ENCODE results near the gene SHF. TPM values are rescaled to one million over a fixed set of nuclear protein-coding genes. Genes with fewer than 3 reads are reported as not detected.
A peak's percentile ranks its signal among the peaks of the same experiment; 100 is the strongest.

Gene SHF
- total RNA-seq, 3 donors from 2014 or later = 17.5 to 30.5 (median 19.2) TPM

DNA sequence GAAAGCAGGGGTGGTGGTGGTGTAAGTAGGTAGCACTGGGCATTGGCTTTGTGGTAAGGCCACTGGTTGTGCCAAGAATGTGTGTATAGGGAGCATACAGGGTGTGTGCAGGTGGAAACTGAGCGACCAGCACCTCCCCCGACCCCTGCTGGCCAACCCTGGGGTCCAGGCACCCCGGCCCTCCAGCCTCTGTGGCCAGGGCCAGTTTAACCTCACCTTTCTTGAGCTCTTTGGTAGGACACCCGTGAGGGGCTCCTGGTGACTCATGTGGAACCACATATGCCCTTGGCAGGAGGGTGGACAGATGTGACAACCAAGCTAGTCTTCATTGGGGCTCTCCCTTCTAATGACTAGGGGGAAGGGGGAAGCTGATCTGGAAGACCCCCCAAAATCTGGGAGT, 19.5 kb downstream of the SHF start:
- H3K9me3 Mint-ChIP-seq = no peaks in the 10 kb centered on the region
- H3K27me3 Mint-ChIP-seq (ENCODE audit: low read depth) = no peaks in the 10 kb centered on the region
- no peak for DNase-seq
- ATAC-seq = no peak
- H3K36me3 Mint-ChIP-seq (ENCODE audit: insufficient read depth) = peaks cover 4% of the 10 kb centered on the region
- peaks cover 10% of the 10 kb centered on the region for H3K4me1 Mint-ChIP-seq (ENCODE audit: low read depth)
- no peak overlapping the region for H3K4me3 Mint-ChIP-seq

DNA sequence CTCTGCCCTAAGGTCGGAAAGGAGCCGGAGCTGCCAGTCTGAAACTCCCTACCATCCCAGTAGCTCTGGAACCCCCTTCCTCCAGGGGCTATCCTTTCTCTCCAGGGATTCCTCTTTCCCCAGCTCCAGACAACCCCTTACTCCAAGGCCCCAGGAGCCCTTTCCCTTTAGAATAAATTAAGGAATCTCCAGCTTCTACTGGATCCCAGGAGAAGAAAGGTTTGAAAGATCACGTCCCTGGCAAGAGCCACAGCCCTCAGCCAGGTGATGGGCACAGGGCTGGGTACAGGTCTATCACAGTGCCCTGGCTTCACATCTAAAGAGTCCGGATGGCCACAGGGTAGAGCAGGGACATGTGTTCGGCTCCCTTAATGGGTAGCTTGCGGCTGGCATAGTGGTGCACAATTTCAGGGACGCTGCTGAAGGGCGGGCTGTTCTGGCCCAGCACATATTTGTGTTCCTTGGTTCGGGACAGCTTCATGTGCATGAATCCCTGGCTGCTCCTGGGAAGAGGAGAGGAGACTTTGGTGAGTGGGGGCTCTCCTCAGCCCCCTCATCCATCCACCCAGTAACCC, 20.0 kb downstream of the SHF start:
- ATAC-seq = no peak

GRCh38 chr15:45166834-45167630, 20.7 kb downstream of the SHF start:
- ATAC-seq = peak; percentile 93 to 94
- no peaks in the 10 kb centered on the region for H3K9me3 Mint-ChIP-seq
- H3K27me3 Mint-ChIP-seq (ENCODE audit: low read depth) = no peaks in the 10 kb centered on the region

More for the DNA sequence above, 20.0 kb downstream of the SHF start:
- DNase-seq = no peak
- no peaks in the 10 kb centered on the region for H3K36me3 Mint-ChIP-seq (ENCODE audit: insufficient read depth)
- no peaks in the 10 kb centered on the region for H3K9me3 Mint-ChIP-seq
- H3K4me3 Mint-ChIP-seq = peak overlapping the region; percentile 70
- H3K4me1 Mint-ChIP-seq (ENCODE audit: low read depth) = peaks cover 10% of the 10 kb centered on the region
- H3K27me3 Mint-ChIP-seq (ENCODE audit: low read depth) = no peaks in the 10 kb centered on the region

GRCh38 chr15:45165536-45165935, 22.2 kb downstream of the SHF start:
- H3K27me3 Mint-ChIP-seq (ENCODE audit: low read depth) = no peaks in the 10 kb centered on the region
- H3K36me3 Mint-ChIP-seq (ENCODE audit: insufficient read depth) = peaks cover 1% of the 10 kb centered on the region
- no peaks in the 10 kb centered on the region for H3K9me3 Mint-ChIP-seq
- H3K4me3 Mint-ChIP-seq = peak overlapping the region; percentile 70
- H3K4me1 Mint-ChIP-seq (ENCODE audit: low read depth) = peaks cover 10% of the 10 kb centered on the region
- DNase-seq (no peak), ATAC-seq (no peak)

More at GRCh38 chr15:45166834-45167630, 20.7 kb downstream of the SHF start:
- Mint-ChIP-seq H3K4me1 (ENCODE audit: low read depth) (peaks cover 10% of the 10 kb centered on the region), H3K4me3 (peak overlapping the region; percentile 70), H3K36me3 (ENCODE audit: insufficient read depth) (no peaks in the 10 kb centered on the region)
- peak; percentile 76 for DNase-seq

- peaks cover 10% of the 10 kb centered on the region for H3K4me1 Mint-ChIP-seq (ENCODE audit: low read depth)
- H3K4me3 Mint-ChIP-seq = peak overlapping the region; percentile 70
- no peaks in the 10 kb centered on the region for H3K9me3 Mint-ChIP-seq
- no peaks in the 10 kb centered on the region for H3K27me3 Mint-ChIP-seq (ENCODE audit: low read depth)
- ATAC-seq (no peak), DNase-seq (no peak)
- peaks cover 3% of the 10 kb centered on the region for H3K36me3 Mint-ChIP-seq (ENCODE audit: insufficient read depth)
Observed at GRCh38 chr15:45164914-45165313, 22.9 kb downstream of the SHF start.

- no peak overlapping the region for H3K4me3 Mint-ChIP-seq
- ATAC-seq = no peak
- H3K9me3 Mint-ChIP-seq = no peaks in the 10 kb centered on the region
- DNase-seq = no peak
- H3K27me3 Mint-ChIP-seq (ENCODE audit: low read depth) = no peaks in the 10 kb centered on the region
- H3K36me3 Mint-ChIP-seq (ENCODE audit: insufficient read depth) = peaks cover 3% of the 10 kb centered on the region
- H3K4me1 Mint-ChIP-seq (ENCODE audit: low read depth) = peaks cover 10% of the 10 kb centered on the region
Observed at GRCh38 chr15:45163508-45163856, 24.3 kb downstream of the SHF start.

DNA sequence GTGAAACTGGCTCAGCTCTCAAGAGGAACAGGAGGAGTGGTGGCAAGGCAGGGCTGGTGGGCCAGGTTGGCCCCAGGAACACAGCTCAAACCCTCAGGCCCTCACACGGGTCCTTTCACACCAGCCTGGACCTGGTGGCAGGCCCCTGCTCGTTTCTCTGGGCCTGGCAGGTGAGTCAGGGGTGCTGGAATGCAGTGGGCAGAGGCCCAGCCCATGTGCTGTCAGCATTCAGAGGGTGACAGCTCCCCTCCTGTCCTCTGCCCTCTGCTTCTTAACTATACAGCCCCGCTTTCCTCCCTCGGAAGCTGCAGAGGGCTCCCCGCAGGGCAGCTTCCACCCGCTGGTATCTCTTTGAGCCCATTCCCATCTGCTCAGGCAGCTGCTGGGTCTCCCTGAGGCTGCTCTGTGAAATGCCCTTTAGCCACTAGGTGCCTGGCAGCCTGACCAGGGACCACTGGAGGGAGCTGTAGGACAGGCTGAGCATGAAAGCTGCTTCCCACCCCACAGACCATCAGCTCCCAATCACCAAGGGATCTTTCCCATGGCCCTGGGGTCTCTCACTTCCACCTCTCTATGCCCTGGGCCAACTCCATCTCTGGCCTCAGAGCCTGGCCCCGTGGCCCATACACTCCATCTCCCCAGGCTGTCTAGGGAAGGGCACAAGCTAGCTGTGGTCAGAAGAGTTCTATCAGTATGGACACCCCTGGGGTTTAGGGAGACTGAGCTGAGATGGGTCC, 24.8 kb downstream of the SHF start:
- ATAC-seq = peak in 1 of 2 donors; percentile 31

GRCh38 chr15:45161666-45162065, 26.1 kb downstream of the SHF start:
- Mint-ChIP-seq H3K4me1 (ENCODE audit: low read depth) (peaks cover 13% of the 10 kb centered on the region), H3K27me3 (ENCODE audit: low read depth) (no peaks in the 10 kb centered on the region), H3K4me3 (no peak overlapping the region), H3K36me3 (ENCODE audit: insufficient read depth) (peaks cover 3% of the 10 kb centered on the region), H3K9me3 (no peaks in the 10 kb centered on the region)
- no peak for DNase-seq
- ATAC-seq = no peak

More for the DNA sequence above, 24.8 kb downstream of the SHF start:
- no peaks in the 10 kb centered on the region for H3K27me3 Mint-ChIP-seq (ENCODE audit: low read depth)
- peaks cover 3% of the 10 kb centered on the region for H3K36me3 Mint-ChIP-seq (ENCODE audit: insufficient read depth)
- peaks cover 10% of the 10 kb centered on the region for H3K4me1 Mint-ChIP-seq (ENCODE audit: low read depth)
- DNase-seq = peak; percentile 56
- H3K4me3 Mint-ChIP-seq = no peak overlapping the region
- H3K9me3 Mint-ChIP-seq = no peaks in the 10 kb centered on the region

DNA sequence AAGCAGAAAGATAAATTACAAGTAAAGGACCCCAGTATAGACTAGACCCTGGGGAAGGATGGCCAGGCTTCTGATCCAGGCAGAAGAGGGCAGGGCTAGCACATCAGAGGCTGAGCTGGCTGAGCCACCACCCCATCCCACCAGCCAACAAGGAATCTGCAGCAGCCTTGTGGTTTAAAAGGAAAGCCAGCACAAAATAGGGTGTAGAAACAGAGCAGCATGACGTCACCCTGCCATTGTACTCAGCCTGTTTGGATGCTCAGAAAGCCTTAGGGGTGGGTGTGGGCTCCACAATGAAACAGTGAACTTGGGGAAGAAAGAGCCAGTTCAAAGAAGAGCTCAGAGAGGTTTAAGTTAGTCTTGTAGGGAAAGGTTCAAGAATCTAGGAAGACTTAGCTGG, 29.8 kb downstream of the SHF start:
- no peak for DNase-seq
- Mint-ChIP-seq H3K4me1 (ENCODE audit: low read depth) (peaks cover 4% of the 10 kb centered on the region), H3K27me3 (ENCODE audit: low read depth) (no peaks in the 10 kb centered on the region), H3K4me3 (no peak overlapping the region), H3K9me3 (no peaks in the 10 kb centered on the region), H3K36me3 (ENCODE audit: insufficient read depth) (peaks cover 3% of the 10 kb centered on the region)
- no peak for ATAC-seq

- no peaks in the 10 kb centered on the region for H3K27me3 Mint-ChIP-seq (ENCODE audit: low read depth)
- H3K9me3 Mint-ChIP-seq = no peaks in the 10 kb centered on the region
- peak in 1 of 2 donors; percentile 30 for ATAC-seq
- H3K4me3 Mint-ChIP-seq = no peak overlapping the region
- DNase-seq = no peak
- peaks cover 10% of the 10 kb centered on the region for H3K36me3 Mint-ChIP-seq (ENCODE audit: insufficient read depth)
- peaks cover 4% of the 10 kb centered on the region for H3K4me1 Mint-ChIP-seq (ENCODE audit: low read depth)
Observed at GRCh38 chr15:45156744-45157455, 30.9 kb downstream of the SHF start.

DNA sequence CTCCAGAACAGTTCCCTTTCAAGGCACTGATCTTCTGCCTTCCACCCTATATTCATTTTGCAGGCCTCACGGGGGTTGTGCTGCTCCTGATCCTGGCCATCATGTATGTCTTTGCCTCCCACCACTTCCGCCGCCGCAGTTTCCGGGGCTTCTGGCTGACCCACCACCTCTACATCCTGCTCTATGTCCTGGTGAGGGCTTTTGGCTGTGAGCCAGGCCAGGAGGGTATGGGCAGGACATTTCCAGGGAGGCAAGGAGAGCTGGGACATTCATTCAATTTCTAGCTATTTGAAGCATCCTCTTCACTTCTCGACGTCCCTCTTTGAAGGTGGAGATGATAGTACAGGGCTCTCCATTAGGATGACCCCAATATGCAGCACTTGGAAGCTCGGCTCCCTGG, 32.0 kb downstream of the SHF start:
- DNase-seq (no peak), ATAC-seq (no peak)
- H3K36me3 Mint-ChIP-seq (ENCODE audit: insufficient read depth) = peaks cover 12% of the 10 kb centered on the region
- H3K4me3 Mint-ChIP-seq = no peak overlapping the region
- no peaks in the 10 kb centered on the region for H3K9me3 Mint-ChIP-seq
- H3K4me1 Mint-ChIP-seq (ENCODE audit: low read depth) = peaks cover 4% of the 10 kb centered on the region
- no peaks in the 10 kb centered on the region for H3K27me3 Mint-ChIP-seq (ENCODE audit: low read depth)

DNA sequence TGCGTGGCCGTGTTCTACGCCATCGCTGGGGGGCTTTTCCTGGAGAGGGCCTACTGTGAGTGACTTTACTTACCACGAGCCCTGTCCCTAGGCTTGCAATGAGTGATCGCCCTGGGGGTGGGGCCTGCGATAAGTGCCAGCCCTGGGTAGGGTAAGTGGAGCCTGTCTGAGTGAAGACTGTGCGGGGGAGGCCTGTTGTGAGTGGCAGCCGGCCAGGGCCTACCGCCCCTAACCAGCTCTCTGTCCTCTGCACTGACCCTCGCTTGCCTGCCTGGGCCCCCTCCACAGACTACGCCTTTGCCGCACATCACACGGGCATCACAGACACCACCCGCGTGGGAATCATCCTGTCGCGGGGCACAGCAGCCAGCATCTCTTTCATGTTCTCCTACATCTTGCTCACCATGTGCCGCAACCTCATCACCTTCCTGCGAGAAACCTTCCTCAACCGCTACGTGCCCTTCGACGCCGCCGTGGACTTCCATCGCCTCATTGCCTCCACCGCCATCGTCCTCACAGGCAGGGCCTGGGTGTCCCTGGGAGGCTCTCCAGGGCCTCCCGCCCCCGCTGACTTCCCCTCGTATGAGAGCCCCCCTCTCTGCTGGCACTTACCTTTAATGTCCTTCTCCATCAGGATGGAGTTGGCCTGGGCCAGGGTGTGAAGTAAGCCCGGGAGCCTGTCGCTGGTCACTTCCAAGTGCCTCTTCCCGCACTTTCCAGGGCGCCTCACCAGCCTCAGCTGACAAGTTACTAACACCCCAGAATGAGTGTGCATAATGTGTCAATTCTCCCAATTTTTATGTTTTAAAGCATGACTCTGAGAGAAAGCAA, 35.6 kb downstream of the SHF start:
- Mint-ChIP-seq H3K4me1 (ENCODE audit: low read depth) (peaks cover 4% of the 10 kb centered on the region), H3K27me3 (ENCODE audit: low read depth) (no peaks in the 10 kb centered on the region), H3K36me3 (ENCODE audit: insufficient read depth) (peaks cover 9% of the 10 kb centered on the region), H3K9me3 (no peaks in the 10 kb centered on the region), H3K4me3 (no peak overlapping the region)
- no peak for DNase-seq
- no peak for ATAC-seq

- H3K36me3 Mint-ChIP-seq (ENCODE audit: insufficient read depth) = peaks cover 9% of the 10 kb centered on the region
- H3K4me3 Mint-ChIP-seq = no peak overlapping the region
- ATAC-seq (no peak), DNase-seq (no peak)
- no peaks in the 10 kb centered on the region for H3K4me1 Mint-ChIP-seq (ENCODE audit: low read depth)
- H3K9me3 Mint-ChIP-seq = no peaks in the 10 kb centered on the region
- H3K27me3 Mint-ChIP-seq (ENCODE audit: low read depth) = no peaks in the 10 kb centered on the region
Observed at GRCh38 chr15:45150997-45151396, 36.8 kb downstream of the SHF start.
